HFF-Myc (cell line): ENCODE data around the gene IFITM1.
A peak's percentile ranks its signal among the peaks of the same experiment; 100 is the strongest.

Source experiments
- DNase-seq: peaks from one replicate; pipeline ENCODE4 v3.0.0-alpha.2; 2011; ENCODE audit warnings: low read depth; ENCODE audit errors: extremely low read depth
- H3K4me3 ChIP-seq: replicated peaks from 2 replicates; pipeline ENCODE4 v1.5.1; 2011; ENCODE audit warnings: low read depth, mild to moderate bottlenecking, control low read depth, low read length
- TF ChIP-seq, protein P1 (sequence below): IDR thresholded peaks from 2 replicates; pipeline ENCODE4 v1.5.1; 2012; ENCODE audit warnings: mild to moderate bottlenecking, low read depth, low read length, control low read depth; ENCODE audit errors: missing control alignments

Gene IFITM1

GRCh38 chr11:297586-298405 lies 16.0 kb upstream of the IFITM1 start:
- TF ChIP-seq, protein P1, sequence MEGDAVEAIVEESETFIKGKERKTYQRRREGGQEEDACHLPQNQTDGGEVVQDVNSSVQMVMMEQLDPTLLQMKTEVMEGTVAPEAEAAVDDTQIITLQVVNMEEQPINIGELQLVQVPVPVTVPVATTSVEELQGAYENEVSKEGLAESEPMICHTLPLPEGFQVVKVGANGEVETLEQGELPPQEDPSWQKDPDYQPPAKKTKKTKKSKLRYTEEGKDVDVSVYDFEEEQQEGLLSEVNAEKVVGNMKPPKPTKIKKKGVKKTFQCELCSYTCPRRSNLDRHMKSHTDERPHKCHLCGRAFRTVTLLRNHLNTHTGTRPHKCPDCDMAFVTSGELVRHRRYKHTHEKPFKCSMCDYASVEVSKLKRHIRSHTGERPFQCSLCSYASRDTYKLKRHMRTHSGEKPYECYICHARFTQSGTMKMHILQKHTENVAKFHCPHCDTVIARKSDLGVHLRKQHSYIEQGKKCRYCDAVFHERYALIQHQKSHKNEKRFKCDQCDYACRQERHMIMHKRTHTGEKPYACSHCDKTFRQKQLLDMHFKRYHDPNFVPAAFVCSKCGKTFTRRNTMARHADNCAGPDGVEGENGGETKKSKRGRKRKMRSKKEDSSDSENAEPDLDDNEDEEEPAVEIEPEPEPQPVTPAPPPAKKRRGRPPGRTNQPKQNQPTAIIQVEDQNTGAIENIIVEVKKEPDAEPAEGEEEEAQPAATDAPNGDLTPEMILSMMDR, result no peak
- no peak for DNase-seq
- no peak overlapping the region for H3K4me3 ChIP-seq

DNA sequence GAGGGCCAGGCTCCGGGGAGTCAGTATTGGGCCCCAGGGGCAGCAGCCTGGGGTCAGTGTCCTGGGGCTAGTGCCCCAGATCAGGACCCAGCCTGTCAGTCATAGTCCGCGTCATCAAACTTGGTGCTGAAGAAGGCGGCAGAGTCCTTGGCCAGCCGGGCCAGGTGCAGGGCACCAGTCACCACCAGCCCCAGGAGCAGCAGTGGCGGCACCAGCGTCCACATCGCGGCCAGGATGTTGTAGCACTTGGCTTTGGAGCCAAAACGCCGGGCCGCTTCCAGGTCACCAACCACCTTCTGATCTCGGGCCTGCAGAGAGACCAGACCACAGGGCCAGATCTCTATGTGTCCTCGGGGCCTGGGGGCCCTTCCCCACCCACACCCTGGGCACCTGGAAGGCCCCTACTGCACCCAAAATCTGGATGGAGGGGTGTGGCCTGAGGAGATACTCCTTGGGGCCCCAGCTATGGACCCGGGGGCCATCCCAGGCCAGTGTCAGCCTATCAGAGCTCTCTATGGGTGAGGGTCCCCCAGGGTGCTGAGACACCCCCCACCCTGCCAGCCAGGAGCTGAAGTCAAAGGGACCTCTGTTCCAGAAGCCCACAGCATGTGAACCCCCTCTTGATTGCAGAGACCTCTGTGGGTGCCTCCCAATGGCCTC lies 15.3 kb upstream of the IFITM1 start:
- no peak for DNase-seq
- TF ChIP-seq, protein P1, result no peak
- no peak overlapping the region for H3K4me3 ChIP-seq

DNA sequence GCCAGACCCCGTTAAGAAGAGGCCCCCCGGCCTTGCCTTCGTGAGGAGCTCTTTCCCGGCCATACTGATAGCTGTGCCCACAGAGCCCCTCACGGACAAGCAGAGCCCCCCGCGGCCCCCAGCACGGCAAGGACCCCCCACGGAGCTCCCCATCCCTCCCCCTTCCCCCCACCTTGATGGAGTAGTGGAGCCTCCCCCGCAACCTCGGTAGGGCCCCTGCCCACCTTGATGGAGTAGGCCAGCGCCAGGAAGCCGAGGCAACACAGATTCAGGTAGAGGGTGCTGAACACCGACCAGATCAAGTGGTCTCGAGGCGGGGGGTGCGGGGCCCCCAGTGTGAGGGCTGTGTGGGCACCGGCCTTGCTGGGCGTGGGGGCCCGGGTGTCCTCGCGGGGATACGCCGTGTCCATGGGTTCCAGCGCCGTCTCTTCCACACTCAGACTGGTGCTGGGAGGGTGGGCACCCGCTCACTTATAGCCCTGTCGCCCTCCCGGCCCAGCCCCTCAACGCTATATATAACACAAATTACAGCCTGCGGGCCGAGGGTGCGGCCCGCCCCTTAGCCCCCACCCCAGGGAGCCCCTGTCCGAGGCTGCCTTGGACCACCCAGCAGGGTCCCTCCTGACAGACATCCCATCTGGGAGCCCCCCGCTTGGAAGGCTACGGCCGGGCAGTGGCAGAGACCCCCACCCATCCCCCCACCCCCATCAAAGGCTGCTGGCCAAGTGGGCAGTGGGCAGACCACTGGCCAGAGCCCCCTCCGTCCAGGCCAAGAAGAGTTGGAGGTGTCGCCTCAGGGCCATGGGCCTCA lies 14.6 kb upstream of the IFITM1 start, which contains the start of gene IFITM5:
Gene IFITM5, minus strand, starts transcription at position 446 of the 811 bp plus-strand sequence. Its CDS starts 36 bp downstream, at position 410.
- TF ChIP-seq, protein P1, result no peak
- no peak within 1 kb of the TSS for H3K4me3 ChIP-seq
- no peak for DNase-seq

GRCh38 chr11:299951-300735 lies 13.7 kb upstream of the IFITM1 start:
- DNase-seq, result no peak
- TF ChIP-seq, protein P1, result peak; percentile 42
- no peak overlapping the region for H3K4me3 ChIP-seq

GRCh38 chr11:303363-303762 lies 10.5 kb upstream of the IFITM1 start:
- no peak for DNase-seq
- H3K4me3 ChIP-seq, result no peak overlapping the region

More at GRCh38 chr11:303363-303762, 10.5 kb upstream of the IFITM1 start:
- TF ChIP-seq, protein P1, result no peak
